Omental fat pad (tissue), 4 donors: ENCODE results near the gene PDCD10. TPM values are rescaled to one million over a fixed set of nuclear protein-coding genes. Genes with fewer than 3 reads are reported as not detected.

Experiments used
- ATAC-seq: fragments of 150-250 bp; one replicate; pipeline ENCODE4 v1.9.1; 2016; ENCODE audit warnings: mild to moderate bottlenecking, moderate library complexity; ENCODE audit not compliant: low FRiP score
- DNase-seq: peaks from one replicate; pipeline ENCODE4 v3.0.0-alpha.2; 2019; ENCODE audit warnings: low spot score
- CTCF ChIP-seq, 3 donors: fragments of 450-650 bp; IDR thresholded peaks; one replicate each; pipeline ENCODE4 v1.5.1; 2016 to 2017; ENCODE audit warnings: antibody characterized with exemption in 3 of 3, mild to moderate bottlenecking in 3 of 3, moderate library complexity in 2 of 3
- total RNA-seq, 4 donors: library from RNA; depleted of rRNA; stranded (reverse); fragments of >200 nt; gene quantifications; one replicate each; pipeline ENCODE4 v1.1.0, GENCODE V29; 2016

PDCD10 gene
- total RNA-seq = 10 to 100 TPM; 46.7 to 66.8 (median 58.0) TPM

GRCh38 chr3:167734498-167735232, at the start of gene PDCD10:
TSS of gene PDCD10 (minus strand) at chr3:167734892. CDS start at chr3:167720157, 14,735 bp downstream.
- ATAC-seq (peak; percentile 98), DNase-seq (peak; percentile 88)
- TF ChIP-seq CTCF (IDR thresholded peaks at IDR 0.05) = no peak

GRCh38 chr3:167783781-167784180, 49.1 kb upstream of the PDCD10 start:
- no peak for TF ChIP-seq CTCF (IDR thresholded peaks at IDR 0.05)
- no peak for DNase-seq
- ATAC-seq = no peak

GRCh38 chr3:167780214-167780883, 45.7 kb upstream of the PDCD10 start:
- DNase-seq (no peak), ATAC-seq (no peak)
- no peak for TF ChIP-seq CTCF (IDR thresholded peaks at IDR 0.05)

- ATAC-seq (no peak), DNase-seq (no peak)
- TF ChIP-seq CTCF (IDR thresholded peaks at IDR 0.05) = no peak
These were observed 42.7 kb upstream of the PDCD10 start for GRCh38 chr3:167777356-167777755.

GRCh38 chr3:167776066-167776685, 41.5 kb upstream of the PDCD10 start:
- no peak for TF ChIP-seq CTCF (IDR thresholded peaks at IDR 0.05)
- DNase-seq (no peak), ATAC-seq (no peak)

GRCh38 chr3:167773584-167773983, 38.9 kb upstream of the PDCD10 start:
- ATAC-seq (no peak), DNase-seq (no peak)
- no peak for TF ChIP-seq CTCF (IDR thresholded peaks at IDR 0.05)
